SK-N-MC (cell line): ENCODE results near the gene ASMT.

Source experiments
- EZH2 ChIP-seq: fragments of 200-600 bp; sonication (generic); IDR thresholded peaks from one replicate; pipeline ENCODE4 v1.6.1; 2017; ENCODE audit warnings: antibody characterized with exemption
- FOXP2 ChIP-seq: optimal IDR thresholded peaks from 2 replicates; pipeline ENCODE3; 2011; ENCODE audit warnings: mild to moderate bottlenecking, moderate library complexity; ENCODE audit not compliant: insufficient read depth; ENCODE audit errors: extremely low read length, control extremely low read depth
- POLR2AphosphoS5 ChIP-seq: IDR thresholded peaks from 2 replicates; pipeline ENCODE4 v1.6.1; 2012; ENCODE audit warnings: mild to moderate bottlenecking, low read depth, low read length, borderline replicate concordance

GRCh38 chrX:1600406-1601050, 14.3 kb upstream of the ASMT start:
- no peak for TF ChIP-seq EZH2
- TF ChIP-seq POLR2AphosphoS5: no peak
- TF ChIP-seq FOXP2: no peak
